PFSK-1 (cell line): ENCODE measurements around the gene HESX1.

Source experiments
- POLR2AphosphoS5 ChIP-seq: IDR thresholded peaks from 2 replicates; pipeline ENCODE4 v1.6.1; 2012; ENCODE audit warnings: low read depth, mild to moderate bottlenecking, control low read depth, low read length, moderate library complexity
- SIN3A ChIP-seq: IDR thresholded peaks from 2 replicates; pipeline ENCODE4 v1.6.1; 2012; ENCODE audit warnings: mild to moderate bottlenecking, low read length, moderate library complexity, borderline replicate concordance; ENCODE audit not compliant: insufficient read depth
- TAF1 ChIP-seq: IDR thresholded peaks from 2 replicates; pipeline ENCODE4 v1.6.1; 2012; ENCODE audit warnings: low read length, control low read depth, borderline replicate concordance; ENCODE audit not compliant: insufficient read depth
- TF ChIP-seq, protein P1 (sequence below), 2 experiments: IDR thresholded peaks; 2 replicates each; pipeline versions ENCODE4 v1.6.1 to v1.8.0; 2011 to 2012; ENCODE audit warnings: low read depth in 2 of 2, low read length in 2 of 2, control low read depth in 1 of 2, inconsistent platforms in 1 of 2, mild to moderate bottlenecking in 1 of 2, moderate library complexity in 1 of 2; ENCODE audit not compliant: insufficient read depth in 1 of 2

DNA sequence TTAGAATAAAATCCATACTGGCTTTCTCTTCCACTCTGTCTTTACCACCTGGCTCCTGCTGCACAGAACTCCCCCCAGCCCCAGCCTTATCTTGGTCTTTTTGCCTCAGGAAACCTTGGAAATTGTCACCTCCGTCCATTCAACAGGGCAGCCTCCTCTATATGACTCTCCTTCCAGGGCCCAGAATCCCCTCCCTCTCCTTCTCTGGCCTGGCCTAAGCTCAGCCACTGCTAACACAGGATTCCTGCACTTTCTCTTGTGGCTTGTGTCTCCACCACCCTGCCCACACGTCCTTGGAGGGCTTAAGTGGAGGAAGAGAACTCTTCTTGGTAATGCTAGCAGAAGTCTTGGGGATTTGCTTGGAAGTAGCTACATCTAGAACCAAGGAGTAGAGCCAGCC lies 33.1 kb downstream of the HESX1 start:
- no peak for TF ChIP-seq POLR2AphosphoS5
- TF ChIP-seq TAF1, result no peak
- TF ChIP-seq, protein P1, sequence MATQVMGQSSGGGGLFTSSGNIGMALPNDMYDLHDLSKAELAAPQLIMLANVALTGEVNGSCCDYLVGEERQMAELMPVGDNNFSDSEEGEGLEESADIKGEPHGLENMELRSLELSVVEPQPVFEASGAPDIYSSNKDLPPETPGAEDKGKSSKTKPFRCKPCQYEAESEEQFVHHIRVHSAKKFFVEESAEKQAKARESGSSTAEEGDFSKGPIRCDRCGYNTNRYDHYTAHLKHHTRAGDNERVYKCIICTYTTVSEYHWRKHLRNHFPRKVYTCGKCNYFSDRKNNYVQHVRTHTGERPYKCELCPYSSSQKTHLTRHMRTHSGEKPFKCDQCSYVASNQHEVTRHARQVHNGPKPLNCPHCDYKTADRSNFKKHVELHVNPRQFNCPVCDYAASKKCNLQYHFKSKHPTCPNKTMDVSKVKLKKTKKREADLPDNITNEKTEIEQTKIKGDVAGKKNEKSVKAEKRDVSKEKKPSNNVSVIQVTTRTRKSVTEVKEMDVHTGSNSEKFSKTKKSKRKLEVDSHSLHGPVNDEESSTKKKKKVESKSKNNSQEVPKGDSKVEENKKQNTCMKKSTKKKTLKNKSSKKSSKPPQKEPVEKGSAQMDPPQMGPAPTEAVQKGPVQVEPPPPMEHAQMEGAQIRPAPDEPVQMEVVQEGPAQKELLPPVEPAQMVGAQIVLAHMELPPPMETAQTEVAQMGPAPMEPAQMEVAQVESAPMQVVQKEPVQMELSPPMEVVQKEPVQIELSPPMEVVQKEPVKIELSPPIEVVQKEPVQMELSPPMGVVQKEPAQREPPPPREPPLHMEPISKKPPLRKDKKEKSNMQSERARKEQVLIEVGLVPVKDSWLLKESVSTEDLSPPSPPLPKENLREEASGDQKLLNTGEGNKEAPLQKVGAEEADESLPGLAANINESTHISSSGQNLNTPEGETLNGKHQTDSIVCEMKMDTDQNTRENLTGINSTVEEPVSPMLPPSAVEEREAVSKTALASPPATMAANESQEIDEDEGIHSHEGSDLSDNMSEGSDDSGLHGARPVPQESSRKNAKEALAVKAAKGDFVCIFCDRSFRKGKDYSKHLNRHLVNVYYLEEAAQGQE (IDR thresholded peaks at IDR 0.05; ENCODE audit: insufficient read depth in 1 of 2, low read depth in 2 of 2, low read length in 2 of 2), result no peak
- no peak for TF ChIP-seq SIN3A
